Stimulated activated CD4-positive, alpha-beta T cell treated with anti-CD3 and anti-CD28 coated beads, TNF-alpha, amount 100 ng/mL, for 24 hours (primary cell): ENCODE measurements around the gene GAK.

ENCODE experiments used
- DNase-seq, 3 experiments: peaks; one replicate each; pipeline ENCODE4 v3.0.0-alpha.2; 2020; ENCODE audit warnings: low read depth in 3 of 3

The GAK gene

GRCh38 chr4:872241-872981, 59.7 kb downstream of the GAK start:
- DNase-seq = no peak

GRCh38 chr4:871484-871883, 60.6 kb downstream of the GAK start:
- DNase-seq = no peak

GRCh38 chr4:870951-871350, 61.2 kb downstream of the GAK start:
- DNase-seq = no peak

- DNase-seq = no peak
These were observed 62.3 kb downstream of the GAK start for GRCh38 chr4:869776-870175.

- no peak for DNase-seq
These were observed 63.7 kb downstream of the GAK start for GRCh38 chr4:868421-868820.

GRCh38 chr4:867526-868250, 64.4 kb downstream of the GAK start:
- no peak for DNase-seq

- DNase-seq = no peak
These were observed 65.2 kb downstream of the GAK start for GRCh38 chr4:866761-867390.

GRCh38 chr4:866068-866760, 65.9 kb downstream of the GAK start:
- DNase-seq = no peak

- no peak for DNase-seq
These were observed 66.5 kb downstream of the GAK start for GRCh38 chr4:865572-865971.

- no peak for DNase-seq
These were observed 67.0 kb downstream of the GAK start for GRCh38 chr4:865121-865465.

- no peak for DNase-seq
These were observed 67.5 kb downstream of the GAK start for GRCh38 chr4:864456-865120.

GRCh38 chr4:860561-860960, 71.6 kb downstream of the GAK start:
- DNase-seq = no peak

- no peak for DNase-seq
These were observed 72.6 kb downstream of the GAK start for GRCh38 chr4:859496-859895.

- DNase-seq = no peak
These were observed 73.2 kb downstream of the GAK start for GRCh38 chr4:858831-859451.

GRCh38 chr4:858041-858481, 74.1 kb downstream of the GAK start:
- DNase-seq = no peak

GRCh38 chr4:857461-857860, 74.7 kb downstream of the GAK start:
- DNase-seq = no peak

- no peak for DNase-seq
These were observed 75.8 kb downstream of the GAK start for GRCh38 chr4:856225-856901.

GRCh38 chr4:855880-856224, 76.3 kb downstream of the GAK start:
- no peak for DNase-seq

GRCh38 chr4:854356-854755, 77.8 kb downstream of the GAK start:
- no peak for DNase-seq

GRCh38 chr4:853416-853781, 78.7 kb downstream of the GAK start:
- no peak for DNase-seq
